BE2C (cell line): ENCODE measurements around the gene C10orf120.

Experiments
- DNase-seq: peaks from one replicate; pipeline ENCODE4 v3.0.0-alpha.2; 2020
- H3K27me3 ChIP-seq: fragments of 250-450 bp; sonication (Bioruptor Pico); 2 replicates; pipeline ENCODE4 v1.5.1; 2020; ENCODE audit warnings: mild to moderate bottlenecking
- H3K36me3 ChIP-seq: fragments of 250-450 bp; sonication (Bioruptor Pico); 2 replicates; pipeline ENCODE4 v1.5.1; 2020; ENCODE audit warnings: mild to moderate bottlenecking
- H3K4me1 ChIP-seq: fragments of 250-450 bp; sonication (Bioruptor Pico); 2 replicates; pipeline ENCODE4 v1.5.1; 2020
- H3K4me3 ChIP-seq: 2 replicates; pipeline ENCODE4 v1.5.1; 2011; ENCODE audit warnings: low read depth, low read length
- H3K9me3 ChIP-seq: fragments of 250-450 bp; sonication (Bioruptor Pico); 2 replicates; pipeline ENCODE4 v1.5.1; 2020
- CTCF ChIP-seq: IDR thresholded peaks from 2 replicates; pipeline ENCODE4 v1.5.1; 2012; ENCODE audit warnings: mild to moderate bottlenecking, low read depth, low read length

C10orf120 gene

GRCh38 chr10:122678266-122678665 is 21.4 kb downstream of the C10orf120 start:
- peaks cover 6% of the 10 kb centered on the region for H3K27me3 ChIP-seq
- no peak overlapping the region for H3K4me3 ChIP-seq
- H3K36me3 ChIP-seq, result no peaks in the 10 kb centered on the region
- TF ChIP-seq CTCF, result no peak
- DNase-seq, result no peak
- no peaks in the 10 kb centered on the region for H3K4me1 ChIP-seq
- no peaks in the 10 kb centered on the region for H3K9me3 ChIP-seq

GRCh38 chr10:122675278-122675677 is 24.4 kb downstream of the C10orf120 start:
- H3K36me3 ChIP-seq, result no peaks in the 10 kb centered on the region
- no peak overlapping the region for H3K4me3 ChIP-seq
- TF ChIP-seq CTCF, result no peak
- H3K4me1 ChIP-seq, result no peaks in the 10 kb centered on the region
- no peak for DNase-seq
- peaks cover 6% of the 10 kb centered on the region for H3K27me3 ChIP-seq
- H3K9me3 ChIP-seq, result no peaks in the 10 kb centered on the region

GRCh38 chr10:122674781-122675180 is 24.9 kb downstream of the C10orf120 start:
- Histone ChIP-seq H3K27me3 (peaks cover 6% of the 10 kb centered on the region), H3K36me3 (no peaks in the 10 kb centered on the region), H3K9me3 (no peaks in the 10 kb centered on the region), H3K4me1 (no peaks in the 10 kb centered on the region), H3K4me3 (no peak overlapping the region)
- DNase-seq, result no peak
- TF ChIP-seq CTCF, result no peak

- Histone ChIP-seq H3K4me1 (no peaks in the 10 kb centered on the region), H3K27me3 (peaks cover 6% of the 10 kb centered on the region), H3K36me3 (no peaks in the 10 kb centered on the region), H3K4me3 (no peak overlapping the region), H3K9me3 (no peaks in the 10 kb centered on the region)
- no peak for TF ChIP-seq CTCF
- no peak for DNase-seq
These were observed 25.9 kb downstream of the C10orf120 start for GRCh38 chr10:122673731-122674130.

GRCh38 chr10:122673269-122673668 is 26.4 kb downstream of the C10orf120 start:
- no peak for TF ChIP-seq CTCF

GRCh38 chr10:122672655-122673054 is 27.0 kb downstream of the C10orf120 start:
- no peaks in the 10 kb centered on the region for H3K36me3 ChIP-seq
- peaks cover 7% of the 10 kb centered on the region for H3K27me3 ChIP-seq
- no peak for TF ChIP-seq CTCF
- DNase-seq, result no peak
- no peak overlapping the region for H3K4me3 ChIP-seq
- H3K9me3 ChIP-seq, result no peaks in the 10 kb centered on the region
- no peaks in the 10 kb centered on the region for H3K4me1 ChIP-seq

More at GRCh38 chr10:122673269-122673668, 26.4 kb downstream of the C10orf120 start:
- DNase-seq, result no peak
- peaks cover 6% of the 10 kb centered on the region; the same call in 1 of the 2 replicates for H3K27me3 ChIP-seq
- H3K4me3 ChIP-seq, result no peak overlapping the region
- H3K4me1 ChIP-seq, result no peaks in the 10 kb centered on the region
- H3K36me3 ChIP-seq, result no peaks in the 10 kb centered on the region
- H3K9me3 ChIP-seq, result no peaks in the 10 kb centered on the region
